Heart left ventricle (tissue), 13 donors: Measurements from ENCODE around the gene STXBP5.

Experiments used
- POLR2A ChIP-seq, 2 donors: fragments of 450-650 bp; IDR thresholded peaks; one replicate each; pipeline ENCODE4 v1.6.1; 2017; ENCODE audit warnings: antibody characterized with exemption in 2 of 2, mild to moderate bottlenecking in 2 of 2, moderate library complexity in 2 of 2
- TF ChIP-seq, protein P1 (sequence below), 12 donors: fragments of 200-600 bp; sonication (generic) in 4 of 12; IDR thresholded peaks; one replicate each; pipeline versions ENCODE4 v1.5.0 to v1.8.0; 2018 to 2022; ENCODE audit warnings: antibody characterized with exemption in 12 of 12, mild to moderate bottlenecking in 5 of 12
- donor health status: ischemic (EF 13 %, LVEDD 7.1; RV severe dilation, severe dysfunction).
- donor health status: DM: no; HTN: yes; CAD: no.
- donor health status: DM: no; HTN: no; CAD: no.
- donor health status: ischemic (EF 25% LVEDD 6.9; RV normal size, moderate dysfunction).
- donor health status: ischemic (EF 25% LVEDD 5.7; RV mildly dilated, moderate dysfunction).
- donor health status: ischemic (EF 35%, LVEDD 5.7; RV mildly dilated, moderate dysfunction).
- donor health status: nonischemic (EF 11% LVEDD 7.7; RV severe dilation, severe dysfunction).
- donor health status: DM: yes; HTN: yes; CAD: no.
- donor health status: PGD.
- donor health status: ischemic (EF 29% LVEDD 5.4; RV normal size, mild dysfunction).
- donor health status: nonischemic (EF 23%, LVEDD 6.1; RV moderate dilation, normal function).

DNA sequence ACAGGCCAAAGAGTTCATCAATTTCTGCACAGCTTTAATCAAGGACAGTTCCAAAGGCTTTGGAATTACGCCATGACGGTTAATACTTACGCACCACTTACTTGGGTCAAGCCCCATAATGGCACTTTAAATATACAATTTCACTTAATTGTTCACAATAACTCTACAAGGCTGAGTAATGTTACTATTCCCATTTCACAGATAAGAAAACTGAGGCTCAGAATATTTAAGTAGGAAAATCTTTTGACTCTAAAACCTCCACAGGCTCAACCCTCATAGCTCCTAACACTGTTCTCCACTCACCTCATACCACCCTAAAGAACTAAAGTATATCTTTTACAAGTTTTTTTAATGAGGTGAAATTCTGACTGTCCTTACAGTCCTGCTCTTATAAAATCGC is 212.4 kb downstream of the STXBP5 start:
- TF ChIP-seq POLR2A (IDR thresholded peaks at IDR 0.05): no peak
- TF ChIP-seq, protein P1, sequence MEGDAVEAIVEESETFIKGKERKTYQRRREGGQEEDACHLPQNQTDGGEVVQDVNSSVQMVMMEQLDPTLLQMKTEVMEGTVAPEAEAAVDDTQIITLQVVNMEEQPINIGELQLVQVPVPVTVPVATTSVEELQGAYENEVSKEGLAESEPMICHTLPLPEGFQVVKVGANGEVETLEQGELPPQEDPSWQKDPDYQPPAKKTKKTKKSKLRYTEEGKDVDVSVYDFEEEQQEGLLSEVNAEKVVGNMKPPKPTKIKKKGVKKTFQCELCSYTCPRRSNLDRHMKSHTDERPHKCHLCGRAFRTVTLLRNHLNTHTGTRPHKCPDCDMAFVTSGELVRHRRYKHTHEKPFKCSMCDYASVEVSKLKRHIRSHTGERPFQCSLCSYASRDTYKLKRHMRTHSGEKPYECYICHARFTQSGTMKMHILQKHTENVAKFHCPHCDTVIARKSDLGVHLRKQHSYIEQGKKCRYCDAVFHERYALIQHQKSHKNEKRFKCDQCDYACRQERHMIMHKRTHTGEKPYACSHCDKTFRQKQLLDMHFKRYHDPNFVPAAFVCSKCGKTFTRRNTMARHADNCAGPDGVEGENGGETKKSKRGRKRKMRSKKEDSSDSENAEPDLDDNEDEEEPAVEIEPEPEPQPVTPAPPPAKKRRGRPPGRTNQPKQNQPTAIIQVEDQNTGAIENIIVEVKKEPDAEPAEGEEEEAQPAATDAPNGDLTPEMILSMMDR (IDR thresholded peaks at IDR 0.05): no peak
